Stimulated activated CD4-positive, alpha-beta T cell treated with anti-CD3 and anti-CD28 coated beads, Interleukin-12 subunit alpha, Interleukin-12 subunit beta, amount 100 ng/mL, for 48 hours (primary cell): ENCODE measurements around the gene PPIP5K1.
"Not testable (repeated sequence)": the region's sequence is repeated elsewhere in the genome, so short reads cannot be mapped to it uniquely, and the experiment has no call there.

Source experiments
- DNase-seq, 3 donors: peaks; one replicate each; pipeline ENCODE4 v3.0.0-alpha.2; 2020; ENCODE audit warnings: low read depth in 2 of 3, low spot score in 1 of 3

PPIP5K1 gene

DNA sequence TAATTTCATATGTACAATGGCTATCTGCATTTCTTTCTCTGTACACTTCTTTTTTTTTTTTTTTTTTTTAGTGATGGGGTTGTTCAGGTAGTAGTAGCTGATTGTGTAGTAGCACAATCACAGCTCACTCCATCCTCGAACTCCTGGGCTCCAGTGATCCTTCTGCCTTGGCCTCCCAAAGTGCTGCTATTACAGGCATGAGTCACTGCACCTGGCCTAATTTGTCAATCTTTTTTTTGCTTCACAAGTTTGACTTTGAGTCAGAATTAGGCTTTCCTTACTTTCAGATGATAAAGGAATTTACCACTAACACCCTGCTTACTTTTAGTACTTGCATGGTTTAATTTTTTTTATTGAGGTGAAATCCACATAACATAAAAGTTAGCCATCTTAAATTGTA, 44.6 kb downstream of the PPIP5K1 start:
- no peak for DNase-seq

DNA sequence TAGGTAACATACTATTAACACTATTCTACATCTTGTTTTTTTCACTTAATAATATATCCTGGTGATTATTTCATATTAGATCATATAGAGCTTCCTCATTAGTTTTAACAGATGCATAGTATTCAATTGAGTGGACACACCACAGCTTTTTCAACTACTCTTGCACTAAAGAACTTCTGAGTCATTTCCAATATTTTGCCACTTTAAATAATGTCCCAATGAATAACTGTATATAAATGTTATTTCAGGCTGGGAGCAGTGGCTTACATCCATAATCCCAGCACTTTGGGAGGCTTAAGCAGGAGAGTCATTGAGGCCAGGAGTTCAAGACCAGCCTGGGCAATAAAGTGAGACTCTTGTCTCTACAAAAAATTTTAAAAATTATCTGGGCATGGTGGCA, 45.7 kb downstream of the PPIP5K1 start:
- DNase-seq: no peak

DNA sequence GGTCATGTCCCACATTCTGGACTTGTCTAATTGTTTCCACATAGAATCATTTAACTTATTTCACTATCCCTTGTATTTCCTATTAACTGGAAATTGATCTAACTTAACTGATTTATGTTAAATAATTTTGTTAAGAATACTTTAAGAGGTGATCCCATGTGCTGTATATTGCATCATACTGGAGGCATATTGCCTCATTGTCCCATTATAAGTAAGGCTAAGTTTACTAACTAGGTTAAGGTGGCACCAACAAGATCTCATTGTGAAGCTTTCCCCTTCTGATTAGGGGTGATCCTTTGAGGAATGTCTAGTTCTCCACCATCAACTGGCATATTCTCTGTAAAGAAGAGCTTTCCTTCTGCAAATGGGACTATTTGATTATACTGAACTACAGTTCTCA, 48.2 kb downstream of the PPIP5K1 start:
- no peak for DNase-seq

DNA sequence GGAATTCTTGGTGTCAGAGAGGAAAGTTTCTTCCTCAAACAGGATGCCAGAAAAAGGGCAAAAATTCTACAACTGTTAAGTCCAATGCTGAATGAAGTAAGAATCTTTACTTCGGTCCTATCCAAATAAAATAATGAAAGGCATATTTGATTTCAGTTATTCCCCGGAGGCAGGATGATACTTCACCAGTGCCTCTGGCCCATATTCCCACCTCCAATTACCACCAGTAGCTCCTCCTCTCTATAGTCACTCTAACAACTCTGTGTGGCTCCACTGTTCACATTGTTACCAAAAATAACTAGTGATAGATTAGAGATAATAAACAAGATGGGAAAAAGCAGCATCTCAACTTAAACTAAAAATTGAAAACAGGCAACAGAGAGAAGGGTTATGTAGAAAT, 51.9 kb downstream of the PPIP5K1 start:
- no peak for DNase-seq

DNA sequence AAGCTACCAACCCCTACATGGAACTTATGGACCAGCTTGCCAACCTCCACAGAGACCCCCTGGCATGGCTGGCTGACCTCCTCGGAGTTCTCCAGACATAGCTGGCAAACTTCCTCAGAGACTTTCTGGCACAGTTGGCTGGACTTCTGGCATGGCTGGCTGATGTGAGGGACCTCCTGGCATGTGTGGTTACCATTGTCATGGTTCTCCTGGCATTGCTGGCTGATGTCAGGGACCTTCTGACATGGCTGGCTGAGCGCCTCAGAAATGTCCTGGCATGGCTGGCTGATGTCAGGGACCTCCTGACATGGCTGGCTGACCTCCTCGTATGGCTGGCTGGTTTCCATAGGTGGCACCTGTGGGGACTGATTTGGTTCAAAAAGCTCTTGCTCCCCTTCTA, 55.1 kb downstream of the PPIP5K1 start:
- no peak for DNase-seq

DNA sequence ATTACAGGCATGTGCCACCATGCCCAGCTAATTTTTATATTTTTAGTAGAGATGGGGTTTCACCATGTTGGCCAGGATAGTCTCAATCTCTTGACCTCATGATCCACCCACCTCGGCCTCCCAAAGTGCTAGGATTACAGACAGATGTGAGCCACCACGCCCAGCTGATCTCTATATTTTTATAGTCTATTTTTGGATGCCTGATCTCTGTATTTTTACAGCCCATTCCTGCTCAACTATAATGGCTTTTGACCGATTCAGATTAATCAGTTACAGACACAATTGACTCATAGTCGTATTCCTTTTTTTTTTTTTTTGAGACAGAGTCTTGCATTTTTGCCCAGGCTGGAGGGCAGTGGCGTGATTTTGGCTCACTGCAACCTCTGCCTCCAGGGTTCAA, 57.2 kb downstream of the PPIP5K1 start:
- DNase-seq: not testable (repeated sequence)

DNA sequence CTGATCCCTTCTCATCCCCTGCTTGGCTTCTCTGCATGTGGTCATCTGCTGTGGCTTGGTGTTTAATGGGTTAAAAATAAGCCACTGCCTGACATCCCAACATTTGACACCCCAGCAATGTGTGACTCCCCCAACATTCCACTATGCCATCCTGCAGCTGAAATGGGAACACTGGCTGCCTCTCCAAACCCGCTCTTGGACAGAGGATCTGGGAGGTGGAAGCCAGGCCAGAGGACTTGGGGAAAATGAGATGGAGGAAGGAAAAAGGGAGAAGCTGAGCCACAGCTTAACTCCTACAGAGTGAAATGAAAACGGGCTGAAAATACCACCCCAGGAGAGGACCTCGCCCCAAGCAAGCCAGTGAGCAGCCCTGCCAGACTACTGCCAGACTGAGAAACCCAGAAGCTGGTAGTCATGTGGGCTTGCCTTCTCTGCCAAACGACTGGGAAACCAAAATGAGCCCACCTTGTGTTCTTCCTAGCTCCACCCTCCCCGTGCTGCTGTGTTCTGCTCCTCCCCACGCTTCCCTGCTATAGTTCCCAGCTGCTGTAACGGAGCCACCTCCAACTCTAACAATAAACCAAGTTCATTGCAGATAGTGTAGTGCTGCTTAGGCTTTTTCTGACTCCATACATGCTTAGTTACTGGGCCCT, 58.9 kb downstream of the PPIP5K1 start:
- no peak for DNase-seq

DNA sequence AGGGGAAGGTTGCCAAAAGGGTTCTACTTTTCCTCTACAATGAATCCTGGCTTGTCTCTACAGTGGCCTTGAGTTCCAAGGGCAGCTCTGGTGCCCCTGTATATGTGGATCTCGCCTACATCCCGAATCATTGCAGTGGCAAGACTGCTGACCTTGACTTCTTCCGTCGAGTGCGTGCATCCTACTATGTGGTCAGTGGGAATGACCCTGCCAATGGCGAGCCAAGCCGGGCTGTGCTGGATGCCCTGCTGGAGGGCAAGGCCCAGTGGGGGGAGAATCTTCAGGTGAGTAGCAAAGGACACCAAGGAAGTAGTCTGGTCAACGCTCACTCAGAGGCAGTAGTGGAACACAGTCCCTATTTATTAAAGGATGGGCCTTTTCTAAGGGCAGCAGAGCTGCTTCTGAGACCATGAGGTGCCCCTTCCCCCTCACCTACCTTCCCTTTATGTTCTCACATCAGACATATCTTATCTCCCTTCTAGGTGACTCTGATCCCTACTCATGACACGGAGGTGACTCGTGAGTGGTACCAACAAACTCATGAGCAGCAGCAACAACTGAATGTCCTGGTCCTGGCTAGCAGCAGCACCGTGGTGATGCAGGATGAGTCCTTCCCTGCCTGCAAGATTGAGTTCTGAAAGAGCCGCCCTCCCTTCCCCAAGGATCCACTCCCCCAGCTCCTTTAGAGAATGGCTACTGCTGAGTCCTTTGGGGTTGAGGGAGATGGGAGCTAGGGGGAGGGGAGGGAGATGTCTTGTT, 60.2 kb downstream of the PPIP5K1 start:
- no peak for DNase-seq

DNA sequence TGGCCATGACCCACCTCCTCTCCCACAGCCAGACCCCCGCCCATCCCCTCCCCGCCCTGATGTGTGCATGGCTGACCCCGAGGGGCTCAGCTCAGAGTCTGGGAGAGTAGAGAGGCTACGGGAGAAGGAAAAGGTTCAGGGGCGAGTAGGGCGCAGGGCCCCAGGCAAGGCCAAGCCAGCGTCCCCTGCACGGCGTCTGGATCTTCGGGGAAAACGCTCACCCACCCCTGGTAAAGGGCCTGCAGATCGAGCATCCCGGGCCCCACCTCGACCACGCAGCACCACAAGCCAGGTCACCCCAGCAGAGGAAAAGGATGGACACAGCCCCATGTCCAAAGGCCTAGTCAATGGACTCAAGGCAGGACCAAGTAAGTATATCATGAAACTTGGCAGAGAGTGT, 60.9 kb downstream of the PPIP5K1 start:
- no peak for DNase-seq

DNA sequence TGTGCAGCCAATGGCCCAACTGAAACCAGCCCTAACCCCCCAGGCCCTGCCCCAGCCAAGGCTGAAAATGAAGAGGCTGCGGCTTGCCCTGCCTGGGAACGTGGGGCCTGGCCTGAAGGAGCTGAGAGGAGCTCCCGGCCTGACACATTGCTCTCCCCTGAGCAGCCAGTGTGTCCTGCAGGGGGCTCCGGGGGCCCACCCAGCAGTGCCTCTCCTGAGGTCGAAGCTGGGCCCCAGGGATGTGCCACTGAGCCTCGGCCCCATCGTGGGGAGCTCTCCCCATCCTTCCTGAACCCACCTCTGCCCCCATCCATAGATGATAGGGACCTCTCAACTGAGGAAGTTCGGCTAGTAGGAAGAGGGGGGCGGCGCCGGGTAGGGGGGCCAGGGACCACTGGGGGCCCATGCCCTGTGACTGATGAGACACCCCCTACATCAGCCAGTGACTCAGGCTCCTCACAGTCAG, 61.4 kb downstream of the PPIP5K1 start:
- DNase-seq: no peak

DNA sequence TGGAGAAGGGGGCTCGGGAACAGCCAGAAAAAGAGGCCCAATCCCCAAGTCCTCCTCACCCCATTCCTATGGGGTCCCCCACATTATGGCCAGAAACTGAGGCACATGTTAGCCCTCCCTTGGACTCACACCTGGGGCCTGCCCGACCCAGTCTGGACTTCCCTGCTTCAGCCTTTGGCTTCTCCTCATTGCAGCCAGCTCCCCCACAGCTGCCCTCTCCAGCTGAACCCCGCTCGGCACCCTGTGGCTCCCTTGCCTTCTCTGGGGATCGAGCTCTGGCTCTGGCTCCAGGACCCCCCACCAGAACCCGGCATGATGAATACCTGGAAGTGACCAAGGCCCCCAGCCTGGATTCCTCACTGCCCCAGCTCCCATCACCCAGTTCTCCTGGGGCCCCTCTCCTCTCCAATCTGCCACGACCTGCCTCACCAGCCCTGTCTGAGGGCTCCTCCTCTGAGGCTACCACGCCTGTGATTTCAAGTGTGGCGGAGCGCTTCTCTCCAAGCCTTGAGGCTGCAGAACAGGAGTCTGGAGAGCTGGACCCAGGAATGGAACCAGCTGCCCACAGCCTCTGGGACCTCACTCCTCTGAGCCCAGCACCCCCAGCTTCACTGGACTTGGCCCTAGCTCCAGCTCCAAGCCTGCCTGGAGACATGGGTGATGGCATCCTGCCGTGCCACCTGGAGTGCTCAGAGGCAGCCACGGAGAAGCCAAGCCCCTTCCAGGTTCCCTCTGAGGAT, 62.0 kb downstream of the PPIP5K1 start:
- no peak for DNase-seq

DNA sequence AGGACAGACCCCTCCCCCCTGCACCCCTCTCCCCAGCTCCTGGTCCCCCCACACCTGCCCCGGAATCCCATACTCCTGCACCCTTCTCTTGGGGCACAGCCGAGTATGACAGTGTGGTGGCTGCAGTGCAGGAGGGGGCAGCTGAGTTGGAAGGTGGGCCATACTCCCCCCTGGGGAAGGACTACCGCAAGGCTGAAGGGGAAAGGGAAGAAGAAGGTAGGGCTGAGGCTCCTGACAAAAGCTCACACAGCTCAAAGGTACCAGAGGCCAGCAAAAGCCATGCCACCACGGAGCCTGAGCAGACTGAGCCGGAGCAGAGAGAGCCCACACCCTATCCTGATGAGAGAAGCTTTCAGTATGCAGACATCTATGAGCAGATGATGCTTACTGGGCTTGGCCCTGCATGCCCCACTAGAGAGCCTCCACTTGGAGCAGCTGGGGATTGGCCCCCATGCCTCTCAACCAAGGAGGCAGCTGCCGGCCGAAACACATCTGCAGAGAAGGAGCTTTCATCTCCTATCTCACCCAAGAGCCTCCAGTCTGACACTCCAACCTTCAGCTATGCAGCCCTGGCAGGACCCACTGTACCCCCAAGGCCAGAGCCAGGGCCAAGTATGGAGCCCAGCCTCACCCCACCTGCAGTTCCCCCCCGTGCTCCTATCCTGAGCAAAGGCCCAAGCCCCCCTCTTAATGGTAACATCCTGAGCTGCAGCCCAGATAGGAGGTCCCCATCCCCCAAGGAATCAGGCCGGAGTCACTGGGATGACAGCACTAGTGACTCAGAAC, 62.8 kb downstream of the PPIP5K1 start:
- DNase-seq: no peak

DNA sequence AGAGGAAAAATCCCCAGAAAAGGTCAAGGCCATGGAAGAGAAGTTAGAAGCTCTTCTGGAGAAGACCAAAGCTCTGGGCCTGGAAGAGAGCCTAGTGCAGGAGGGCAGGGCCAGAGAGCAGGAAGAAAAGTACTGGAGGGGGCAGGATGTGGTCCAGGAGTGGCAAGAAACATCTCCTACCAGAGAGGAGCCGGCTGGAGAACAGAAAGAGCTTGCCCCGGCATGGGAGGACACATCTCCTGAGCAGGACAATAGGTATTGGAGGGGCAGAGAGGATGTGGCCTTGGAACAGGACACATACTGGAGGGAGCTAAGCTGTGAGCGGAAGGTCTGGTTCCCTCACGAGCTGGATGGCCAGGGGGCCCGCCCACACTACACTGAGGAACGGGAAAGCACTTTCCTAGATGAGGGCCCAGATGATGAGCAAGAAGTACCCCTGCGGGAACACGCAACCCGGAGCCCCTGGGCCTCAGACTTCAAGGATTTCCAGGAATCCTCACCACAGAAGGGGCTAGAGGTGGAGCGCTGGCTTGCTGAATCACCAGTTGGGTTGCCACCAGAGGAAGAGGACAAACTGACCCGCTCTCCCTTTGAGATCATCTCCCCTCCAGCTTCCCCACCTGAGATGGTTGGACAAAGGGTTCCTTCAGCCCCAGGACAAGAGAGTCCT, 63.6 kb downstream of the PPIP5K1 start:
- DNase-seq: no peak

DNA sequence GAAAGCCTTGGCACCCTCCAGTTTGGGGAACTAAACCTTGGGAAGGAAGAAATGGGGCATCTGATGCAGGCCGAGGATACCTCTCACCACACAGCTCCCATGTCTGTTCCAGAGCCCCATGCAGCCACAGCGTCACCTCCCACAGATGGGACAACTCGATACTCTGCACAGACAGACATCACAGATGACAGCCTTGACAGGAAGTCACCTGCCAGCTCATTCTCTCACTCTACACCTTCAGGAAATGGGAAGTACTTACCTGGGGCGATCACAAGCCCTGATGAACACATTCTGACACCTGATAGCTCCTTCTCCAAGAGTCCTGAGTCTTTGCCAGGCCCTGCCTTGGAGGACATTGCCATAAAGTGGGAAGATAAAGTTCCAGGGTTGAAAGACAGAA, 64.9 kb downstream of the PPIP5K1 start:
- no peak for DNase-seq

DNA sequence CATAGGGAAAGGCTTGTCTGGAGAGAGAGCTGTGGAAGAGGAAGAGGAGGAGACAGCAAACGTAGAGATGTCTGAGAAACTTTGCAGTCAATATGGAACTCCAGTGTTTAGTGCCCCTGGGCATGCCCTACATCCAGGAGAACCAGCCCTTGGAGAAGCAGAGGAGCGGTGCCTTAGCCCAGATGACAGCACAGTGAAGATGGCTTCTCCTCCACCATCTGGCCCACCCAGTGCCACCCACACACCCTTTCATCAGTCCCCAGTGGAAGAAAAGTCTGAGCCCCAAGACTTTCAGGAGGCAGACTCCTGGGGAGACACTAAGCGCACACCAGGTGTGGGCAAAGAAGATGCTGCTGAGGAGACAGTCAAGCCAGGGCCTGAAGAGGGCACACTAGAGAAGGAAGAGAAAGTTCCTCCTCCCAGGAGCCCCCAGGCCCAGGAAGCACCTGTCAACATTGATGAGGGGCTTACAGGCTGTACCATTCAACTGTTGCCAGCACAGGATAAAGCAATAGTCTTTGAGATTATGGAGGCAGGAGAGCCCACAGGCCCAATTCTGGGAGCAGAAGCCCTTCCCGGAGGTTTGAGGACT, 65.7 kb downstream of the PPIP5K1 start:
- no peak for DNase-seq

DNA sequence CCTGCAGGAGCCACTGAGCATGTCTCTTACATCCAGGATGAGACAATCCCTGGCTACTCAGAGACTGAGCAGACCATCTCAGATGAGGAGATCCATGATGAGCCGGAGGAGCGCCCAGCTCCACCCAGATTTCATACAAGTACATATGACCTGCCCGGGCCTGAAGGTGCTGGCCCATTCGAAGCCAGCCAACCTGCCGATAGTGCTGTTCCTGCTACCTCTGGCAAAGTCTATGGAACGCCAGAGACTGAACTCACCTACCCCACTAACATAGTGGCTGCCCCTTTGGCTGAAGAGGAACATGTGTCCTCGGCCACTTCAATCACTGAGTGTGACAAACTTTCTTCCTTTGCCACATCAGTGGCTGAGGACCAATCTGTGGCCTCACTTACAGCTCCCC, 66.4 kb downstream of the PPIP5K1 start:
- no peak for DNase-seq

DNA sequence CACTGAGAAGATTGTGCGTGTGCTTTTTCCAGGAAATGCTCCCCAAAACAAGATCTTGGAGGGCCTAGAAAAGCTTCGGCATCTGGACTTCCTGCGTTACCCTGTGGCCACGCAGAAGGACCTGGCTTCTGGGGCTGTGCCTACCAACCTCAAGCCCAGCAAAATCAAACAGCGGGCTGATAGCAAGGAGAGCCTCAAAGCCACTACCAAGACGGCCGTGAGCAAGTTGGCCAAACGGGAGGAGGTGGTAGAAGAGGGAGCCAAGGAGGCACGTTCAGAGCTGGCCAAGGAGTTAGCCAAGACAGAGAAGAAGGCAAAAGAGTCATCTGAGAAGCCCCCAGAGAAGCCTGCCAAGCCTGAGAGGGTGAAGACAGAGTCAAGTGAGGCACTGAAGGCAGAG, 67.8 kb downstream of the PPIP5K1 start:
- DNase-seq: no peak

DNA sequence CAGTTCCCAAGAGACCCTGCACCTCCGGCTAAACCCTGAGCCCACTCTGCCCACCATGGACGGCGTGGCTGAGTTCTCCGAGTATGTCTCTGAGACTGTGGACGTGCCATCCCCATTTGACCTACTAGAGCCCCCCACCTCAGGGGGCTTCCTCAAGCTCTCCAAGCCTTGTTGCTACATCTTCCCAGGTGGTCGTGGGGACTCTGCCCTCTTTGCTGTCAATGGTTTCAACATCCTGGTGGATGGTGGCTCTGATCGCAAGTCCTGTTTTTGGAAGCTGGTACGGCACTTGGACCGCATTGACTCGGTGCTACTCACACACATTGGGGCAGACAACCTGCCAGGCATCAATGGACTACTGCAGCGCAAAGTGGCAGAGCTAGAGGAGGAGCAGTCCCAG, 68.6 kb downstream of the PPIP5K1 start:
- DNase-seq: no peak

DNA sequence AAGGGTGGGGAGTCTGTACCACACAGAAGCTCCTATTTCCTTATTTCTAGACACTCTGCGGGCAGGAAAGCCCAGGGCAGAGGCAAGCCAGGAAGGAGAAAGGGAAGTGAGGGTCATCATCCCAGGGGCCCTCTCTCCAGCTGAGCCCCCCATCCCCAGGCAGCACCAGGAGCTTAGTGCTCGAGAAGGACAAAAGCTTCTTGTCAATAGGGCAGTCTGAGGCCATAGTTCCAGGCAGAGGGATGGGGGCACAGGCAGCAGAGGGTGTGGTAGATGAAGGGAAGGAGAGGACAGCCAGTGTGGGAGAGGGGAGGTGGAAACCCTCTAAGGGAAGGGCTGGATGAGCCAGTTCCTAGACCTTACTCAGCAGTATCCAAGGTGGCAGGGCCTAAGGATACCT, 69.9 kb downstream of the PPIP5K1 start:
- DNase-seq: no peak

DNA sequence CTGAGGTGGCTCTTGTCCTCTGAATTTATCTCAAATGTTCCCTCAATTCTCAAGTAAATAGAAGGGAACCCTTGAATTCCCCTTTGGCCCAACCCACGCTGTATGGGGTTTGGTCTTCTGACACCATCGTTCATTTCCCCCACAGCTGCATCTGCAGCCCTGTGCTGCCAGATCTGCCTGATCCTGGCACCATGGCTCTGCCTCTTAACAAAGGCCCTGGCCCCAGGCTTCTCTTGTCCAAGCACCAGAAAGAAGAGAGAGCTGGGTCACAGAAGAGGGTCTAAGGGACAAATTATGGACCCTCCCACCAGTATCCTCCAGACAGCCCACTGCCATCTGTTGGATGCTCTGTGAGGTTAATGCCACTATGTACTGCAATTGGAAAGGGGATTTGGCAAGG, 70.8 kb downstream of the PPIP5K1 start:
- DNase-seq: no peak
